Esophagus squamous epithelium (tissue), 4 donors: Measurements from ENCODE around the gene DCC.

ENCODE experiments used
- POLR2A ChIP-seq, 4 donors: fragments of 450-650 bp; IDR thresholded peaks; one replicate each; pipeline ENCODE4 v1.6.1; 2017; ENCODE audit warnings: antibody characterized with exemption in 4 of 4, mild to moderate bottlenecking in 4 of 4, moderate library complexity in 3 of 4
- TF ChIP-seq, protein P1 (sequence below), 6 experiments: fragments of 450-650 bp in 4 of 6; fragments of 200-600 bp in 2 of 6; sonication (generic) in 2 of 6; IDR thresholded peaks; one replicate each; pipeline ENCODE4 v1.5.1; 2016 to 2019; ENCODE audit warnings: antibody characterized with exemption in 6 of 6, mild to moderate bottlenecking in 4 of 6, moderate library complexity in 4 of 6

DNA sequence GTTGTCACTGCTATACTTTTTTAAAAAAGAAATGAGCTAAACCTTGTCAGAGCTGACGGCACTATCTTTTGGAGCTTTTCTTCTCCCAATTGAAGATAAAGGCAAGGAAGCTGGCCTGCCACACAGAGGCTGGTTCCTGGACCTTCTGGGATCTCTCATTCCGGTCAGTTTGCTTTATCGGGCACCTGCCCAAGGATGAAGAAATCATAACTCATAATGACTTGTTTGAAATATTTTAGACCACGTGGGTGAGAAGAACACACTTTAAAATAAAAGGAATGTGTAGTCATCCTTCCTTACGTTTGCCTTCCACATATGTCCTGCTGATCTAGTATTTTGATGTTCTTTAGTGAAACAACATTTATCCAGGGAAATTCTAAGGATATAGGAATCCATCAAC, 535.7 kb downstream of the DCC start:
- TF ChIP-seq, protein P1, sequence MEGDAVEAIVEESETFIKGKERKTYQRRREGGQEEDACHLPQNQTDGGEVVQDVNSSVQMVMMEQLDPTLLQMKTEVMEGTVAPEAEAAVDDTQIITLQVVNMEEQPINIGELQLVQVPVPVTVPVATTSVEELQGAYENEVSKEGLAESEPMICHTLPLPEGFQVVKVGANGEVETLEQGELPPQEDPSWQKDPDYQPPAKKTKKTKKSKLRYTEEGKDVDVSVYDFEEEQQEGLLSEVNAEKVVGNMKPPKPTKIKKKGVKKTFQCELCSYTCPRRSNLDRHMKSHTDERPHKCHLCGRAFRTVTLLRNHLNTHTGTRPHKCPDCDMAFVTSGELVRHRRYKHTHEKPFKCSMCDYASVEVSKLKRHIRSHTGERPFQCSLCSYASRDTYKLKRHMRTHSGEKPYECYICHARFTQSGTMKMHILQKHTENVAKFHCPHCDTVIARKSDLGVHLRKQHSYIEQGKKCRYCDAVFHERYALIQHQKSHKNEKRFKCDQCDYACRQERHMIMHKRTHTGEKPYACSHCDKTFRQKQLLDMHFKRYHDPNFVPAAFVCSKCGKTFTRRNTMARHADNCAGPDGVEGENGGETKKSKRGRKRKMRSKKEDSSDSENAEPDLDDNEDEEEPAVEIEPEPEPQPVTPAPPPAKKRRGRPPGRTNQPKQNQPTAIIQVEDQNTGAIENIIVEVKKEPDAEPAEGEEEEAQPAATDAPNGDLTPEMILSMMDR (IDR thresholded peaks at IDR 0.05) = no peak
- no peak for TF ChIP-seq POLR2A (IDR thresholded peaks at IDR 0.05)
